ENCODE data around the gene SHC3. TPM values are rescaled to one million over a fixed set of nuclear protein-coding genes. Genes with fewer than 3 reads are reported as not detected.

Gene SHC3
- total and polyA plus RNA-seq, 2 donors (not counting 1 experiment from before 2014, with no cell fraction given): 1.7 to 16.2 TPM

- H3K79me2 ChIP-seq (ENCODE audit: control insufficient read depth, insufficient read depth, low read length): peaks cover 23% of the 10 kb centered on the region
- H3K27me3 ChIP-seq (ENCODE audit: control insufficient read depth, insufficient read depth, low read length): no peaks in the 10 kb centered on the region
- H4K20me1 ChIP-seq (ENCODE audit: control insufficient read depth, extremely low read depth, insufficient read depth, low read length): no peaks in the 10 kb centered on the region
- H3K4me1 ChIP-seq (ENCODE audit: control insufficient read depth, extremely low read depth, insufficient read depth, low read length): peaks cover 10% of the 10 kb centered on the region
- peak overlapping the region; percentile 43 to 71 (median 53) for H3K4me3 ChIP-seq (replicated peaks in 1 of 4; ENCODE audit: control extremely low read depth in 1 of 4, insufficient read depth in 1 of 4, low read depth in 3 of 4, low read length in 4 of 4)
- DNase-seq (ENCODE audit: low read depth in 2 of 2): peak; percentile 68 to 74
- H3K4me2 ChIP-seq (ENCODE audit: extremely low read depth, insufficient read depth, low read length): peak overlapping the region; percentile 84
- no peaks in the 10 kb centered on the region for H3K36me3 ChIP-seq (ENCODE audit: control insufficient read depth, insufficient read depth, low read length)
- H3K27ac ChIP-seq (ENCODE audit: insufficient read depth, low read length): peak overlapping the region; percentile 6
- peak overlapping the region; percentile 41 for H3K9ac ChIP-seq (ENCODE audit: insufficient read depth, low read length)
- TF ChIP-seq EZH2 (IDR thresholded peaks at IDR 0.05; ENCODE audit: low read length, missing control alignments): no peak
- no peak for TF ChIP-seq CTCF (conservative IDR thresholded peaks at IDR 0.05 in 1 of 2, IDR thresholded peaks at IDR 0.05 in 1 of 2; ENCODE audit: low read depth in 1 of 2, low read length in 2 of 2)
- no peaks in the 10 kb centered on the region for H3K9me3 ChIP-seq (ENCODE audit: control insufficient read depth, insufficient read depth, low read depth, low read length)
- H2AFZ ChIP-seq (ENCODE audit: low read length): peak overlapping the region; percentile 60
These were observed 1.3 kb downstream of the SHC3 start for GRCh38 chr9:89177012-89177943.

GRCh38 chr9:89175828-89176261 is 2.8 kb downstream of the SHC3 start:
- Histone ChIP-seq H3K9ac (ENCODE audit: insufficient read depth, low read length) (no peak overlapping the region), H3K4me2 (ENCODE audit: extremely low read depth, insufficient read depth, low read length) (peak overlapping the region; percentile 61), H2AFZ (ENCODE audit: low read length) (no peak overlapping the region), H3K4me3 (replicated peaks in 1 of 4; ENCODE audit: control extremely low read depth in 1 of 4, insufficient read depth in 1 of 4, low read depth in 3 of 4, low read length in 4 of 4) (peak overlapping the region in 2 of 4 experiments; percentile 58 to 71), H3K27ac (ENCODE audit: insufficient read depth, low read length) (no peak overlapping the region), H3K9me3 (ENCODE audit: control insufficient read depth, insufficient read depth, low read depth, low read length) (no peaks in the 10 kb centered on the region), H3K79me2 (ENCODE audit: control insufficient read depth, insufficient read depth, low read length) (peaks cover 23% of the 10 kb centered on the region), H3K36me3 (ENCODE audit: control insufficient read depth, insufficient read depth, low read length) (no peaks in the 10 kb centered on the region), H4K20me1 (ENCODE audit: control insufficient read depth, extremely low read depth, insufficient read depth, low read length) (no peaks in the 10 kb centered on the region), H3K4me1 (ENCODE audit: control insufficient read depth, extremely low read depth, insufficient read depth, low read length) (peaks cover 10% of the 10 kb centered on the region), H3K27me3 (ENCODE audit: control insufficient read depth, insufficient read depth, low read length) (no peaks in the 10 kb centered on the region)
- TF ChIP-seq CTCF (conservative IDR thresholded peaks at IDR 0.05 in 1 of 2, IDR thresholded peaks at IDR 0.05 in 1 of 2; ENCODE audit: low read depth in 1 of 2, low read length in 2 of 2): peak in 1 of 2 donors; percentile 16
- TF ChIP-seq EZH2 (IDR thresholded peaks at IDR 0.05; ENCODE audit: low read length, missing control alignments): no peak
- peak; percentile 47 to 56 for DNase-seq (ENCODE audit: low read depth in 2 of 2)

- no peaks in the 10 kb centered on the region for H4K20me1 ChIP-seq (ENCODE audit: control insufficient read depth, extremely low read depth, insufficient read depth, low read length)
- no peak overlapping the region for H3K4me3 ChIP-seq (replicated peaks in 1 of 4; ENCODE audit: control extremely low read depth in 1 of 4, insufficient read depth in 1 of 4, low read depth in 3 of 4, low read length in 4 of 4)
- no peak overlapping the region for H3K4me2 ChIP-seq (ENCODE audit: extremely low read depth, insufficient read depth, low read length)
- H3K36me3 ChIP-seq (ENCODE audit: control insufficient read depth, insufficient read depth, low read length): no peaks in the 10 kb centered on the region
- H3K9me3 ChIP-seq (ENCODE audit: control insufficient read depth, insufficient read depth, low read depth, low read length): no peaks in the 10 kb centered on the region
- H3K79me2 ChIP-seq (ENCODE audit: control insufficient read depth, insufficient read depth, low read length): peaks cover 23% of the 10 kb centered on the region
- TF ChIP-seq CTCF (conservative IDR thresholded peaks at IDR 0.05 in 1 of 2, IDR thresholded peaks at IDR 0.05 in 1 of 2; ENCODE audit: low read depth in 1 of 2, low read length in 2 of 2): no peak
- no peak for TF ChIP-seq EZH2 (IDR thresholded peaks at IDR 0.05; ENCODE audit: low read length, missing control alignments)
- no peak for DNase-seq (ENCODE audit: low read depth in 2 of 2)
- H3K9ac ChIP-seq (ENCODE audit: insufficient read depth, low read length): no peak overlapping the region
- H2AFZ ChIP-seq (ENCODE audit: low read length): no peak overlapping the region
- H3K27ac ChIP-seq (ENCODE audit: insufficient read depth, low read length): no peak overlapping the region
- H3K27me3 ChIP-seq (ENCODE audit: control insufficient read depth, insufficient read depth, low read length): no peaks in the 10 kb centered on the region
- peaks cover 4% of the 10 kb centered on the region for H3K4me1 ChIP-seq (ENCODE audit: control insufficient read depth, extremely low read depth, insufficient read depth, low read length)
These were observed 4.3 kb downstream of the SHC3 start for GRCh38 chr9:89174291-89174690.
